ENCODE results near the gene SH3RF2.

SH3RF2 gene

DNA sequence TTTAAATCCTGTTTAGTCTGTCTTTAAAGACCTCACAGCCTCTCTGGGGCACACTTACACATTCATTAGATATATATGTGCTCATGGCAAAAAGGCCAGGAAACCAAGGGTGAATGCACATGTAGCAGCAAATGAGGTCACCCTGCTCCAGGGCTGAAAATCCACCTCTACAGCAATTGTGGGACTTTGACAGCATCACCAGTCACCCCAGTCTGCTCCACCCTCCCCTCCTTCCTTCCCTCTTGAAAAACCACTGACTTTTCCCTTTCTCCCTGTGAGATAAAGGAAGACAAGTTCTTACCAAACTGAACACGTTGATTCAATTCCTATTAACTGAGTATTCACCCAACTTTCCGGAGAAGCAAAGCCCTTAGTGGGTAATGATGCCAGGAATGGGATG is 15.2 kb upstream of the SH3RF2 start:
- DNase-seq: no peak

DNA sequence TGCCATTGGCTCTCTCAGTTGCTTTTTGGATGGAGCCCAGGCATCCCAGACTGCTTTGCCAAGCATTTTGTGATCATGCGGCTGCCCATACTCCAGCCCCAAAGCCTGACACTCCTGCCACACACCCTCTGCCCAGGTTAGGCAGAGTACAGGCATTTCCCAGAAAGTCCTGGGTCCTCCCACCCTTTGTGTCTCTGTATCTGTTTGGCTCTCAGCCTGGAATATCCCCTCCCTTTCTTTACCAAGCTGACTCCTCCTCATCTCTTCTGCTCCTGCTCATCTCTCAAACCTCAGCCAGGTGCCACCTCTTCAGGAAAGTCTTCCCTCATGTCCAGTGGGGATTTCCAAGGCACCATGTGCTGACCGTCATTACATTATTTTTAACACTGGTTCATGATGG is 14.3 kb upstream of the SH3RF2 start:
- DNase-seq: no peak

DNA sequence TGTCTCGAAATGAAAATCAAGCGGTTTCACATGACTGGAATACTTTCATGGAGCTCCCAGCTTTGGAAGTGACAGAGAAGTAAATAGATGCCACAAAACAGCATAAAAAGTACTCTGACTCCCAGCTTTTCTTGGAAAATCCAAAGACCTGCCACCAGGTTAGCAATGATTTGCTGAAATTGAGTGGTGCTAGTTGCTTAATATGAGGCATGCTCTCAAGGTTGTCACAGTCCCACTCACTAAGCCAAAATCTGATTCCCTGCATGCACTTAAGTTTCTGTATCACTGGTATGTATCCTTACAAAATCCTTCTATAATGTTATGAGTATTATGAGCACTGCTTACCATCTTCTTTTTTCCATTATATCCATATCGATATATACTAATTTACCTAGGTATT is 13.0 kb upstream of the SH3RF2 start:
- DNase-seq: no peak

DNA sequence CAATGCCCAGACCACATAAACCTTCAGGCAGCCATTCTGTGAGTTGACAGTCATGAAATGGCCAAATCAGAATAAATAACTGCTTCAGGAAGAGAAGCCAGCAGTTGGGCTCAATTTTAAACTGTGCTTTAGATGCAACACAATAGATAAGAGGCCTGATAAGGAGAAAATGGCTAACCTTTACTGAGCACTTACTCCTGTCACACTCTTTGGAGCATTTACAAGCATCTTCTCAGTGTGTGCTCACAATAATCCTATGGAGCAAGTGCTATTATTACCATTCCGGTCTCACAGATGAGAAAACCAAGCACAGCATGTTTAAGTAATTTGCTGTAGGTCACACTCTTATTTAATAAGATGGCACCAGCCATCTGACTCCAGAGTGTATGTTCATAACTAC is 11.5 kb upstream of the SH3RF2 start:
- no peak for DNase-seq

DNA sequence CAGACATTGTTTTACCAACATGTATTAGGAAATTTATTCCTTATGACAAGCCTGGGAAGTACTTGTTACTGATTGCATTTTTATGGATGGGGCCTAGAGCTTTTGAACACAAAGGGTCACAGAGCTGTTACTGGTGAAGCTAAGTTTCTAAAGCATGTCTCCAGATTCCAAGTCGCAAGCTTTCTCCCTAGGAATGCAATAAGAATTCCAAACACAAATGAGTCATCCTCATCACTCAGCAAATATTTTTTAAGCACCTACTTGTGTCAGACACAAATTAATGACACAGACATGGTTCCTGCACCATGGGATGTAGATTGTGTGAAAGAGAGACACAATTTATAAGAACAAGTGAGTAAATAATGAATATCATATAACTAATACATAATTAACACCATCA is 11.0 kb upstream of the SH3RF2 start:
- DNase-seq: no peak

DNA sequence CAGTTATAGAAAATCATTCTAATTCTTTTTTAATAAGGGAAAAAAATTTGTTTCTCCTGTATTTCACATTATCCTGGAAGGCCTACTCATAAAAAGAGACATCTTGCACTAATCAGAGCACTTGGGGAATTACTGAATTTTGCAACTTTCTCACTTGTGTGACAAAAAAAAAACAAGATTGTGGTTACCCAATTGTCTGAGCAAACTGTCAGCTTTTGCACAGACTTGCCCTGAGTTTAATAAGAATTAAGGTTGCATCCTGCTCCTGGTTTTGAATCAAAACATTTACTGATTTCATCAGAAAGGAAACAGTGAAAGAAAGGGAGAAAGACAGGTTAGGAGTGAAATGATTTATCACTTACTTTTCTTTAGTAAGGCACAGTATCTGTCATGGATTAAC is 10.6 kb upstream of the SH3RF2 start:
- no peak for DNase-seq

DNA sequence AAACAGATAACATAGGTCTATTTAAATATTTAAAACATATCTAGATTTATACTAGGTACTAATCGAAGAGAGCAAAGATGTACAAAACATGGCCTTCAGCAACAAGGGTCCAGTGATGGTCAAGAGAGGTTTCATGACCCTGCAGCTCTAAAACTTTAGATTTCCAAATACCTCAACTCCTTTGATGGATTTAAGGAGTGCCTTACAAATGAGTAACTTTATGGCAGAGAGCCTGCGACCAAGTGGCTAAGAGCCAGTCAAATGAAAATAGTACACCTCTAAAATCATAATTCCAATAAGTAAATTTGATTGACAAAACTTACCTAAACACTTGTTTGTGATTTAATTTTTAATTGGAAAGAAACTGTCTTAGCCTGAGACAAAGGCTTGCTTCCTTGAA is 4.7 kb upstream of the SH3RF2 start:
- DNase-seq: no peak

DNA sequence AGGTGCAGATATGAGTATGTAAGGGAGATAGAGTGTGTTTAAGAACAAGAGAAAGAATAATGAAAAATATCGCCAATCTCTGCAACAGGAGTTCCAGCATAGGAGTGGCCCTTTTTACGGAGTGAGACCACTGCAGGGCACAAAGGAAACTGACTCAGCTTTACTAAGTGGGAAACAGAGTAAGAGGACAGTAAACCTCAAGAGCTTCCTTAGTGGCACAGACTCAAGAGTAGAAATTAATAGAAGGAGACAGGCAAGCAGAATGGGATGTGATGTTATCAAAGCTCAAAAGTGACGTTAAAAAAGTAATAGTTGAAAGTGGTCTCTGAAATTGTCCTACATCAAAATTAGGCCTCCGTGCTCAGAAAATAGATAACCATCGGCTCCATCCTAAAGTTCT is 2.1 kb upstream of the SH3RF2 start:
- no peak for DNase-seq

DNA sequence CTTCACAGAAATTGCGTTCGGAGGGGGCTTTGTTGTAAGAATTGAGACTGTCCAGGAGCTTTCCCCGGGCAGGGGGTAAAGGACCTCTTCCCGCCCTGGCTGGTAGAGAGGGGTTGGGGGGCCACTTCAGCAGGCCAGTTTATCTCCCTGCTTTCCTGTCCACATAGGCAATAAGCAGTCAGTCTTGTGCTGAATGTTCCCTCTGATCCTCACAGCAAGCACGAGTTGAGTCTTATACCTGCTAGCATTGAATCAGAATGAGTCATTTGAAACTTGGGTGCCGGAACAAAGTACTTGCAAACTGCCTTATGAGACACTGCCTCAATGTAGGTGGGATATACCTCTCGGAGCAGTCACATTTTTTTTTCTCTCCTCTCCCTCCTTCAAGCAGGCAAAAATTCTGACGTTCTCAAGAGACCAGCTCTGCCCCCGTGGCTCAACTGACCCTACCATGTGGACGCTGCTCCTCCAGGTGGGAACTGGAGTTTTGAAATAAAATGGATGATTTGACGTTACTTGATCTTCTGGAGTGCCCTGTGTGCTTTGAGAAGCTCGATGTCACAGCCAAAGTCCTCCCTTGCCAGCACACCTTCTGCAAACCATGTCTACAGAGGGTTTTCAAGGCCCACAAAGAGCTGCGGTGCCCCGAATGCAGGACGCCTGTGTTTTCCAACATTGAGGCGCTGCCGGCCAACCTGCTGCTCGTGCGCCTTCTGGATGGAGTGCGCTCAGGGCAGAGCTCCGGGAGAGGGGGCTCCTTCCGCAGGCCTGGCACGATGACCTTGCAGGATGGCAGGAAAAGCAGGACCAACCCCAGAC is 1.3 kb downstream of the SH3RF2 start:
- DNase-seq: no peak

DNA sequence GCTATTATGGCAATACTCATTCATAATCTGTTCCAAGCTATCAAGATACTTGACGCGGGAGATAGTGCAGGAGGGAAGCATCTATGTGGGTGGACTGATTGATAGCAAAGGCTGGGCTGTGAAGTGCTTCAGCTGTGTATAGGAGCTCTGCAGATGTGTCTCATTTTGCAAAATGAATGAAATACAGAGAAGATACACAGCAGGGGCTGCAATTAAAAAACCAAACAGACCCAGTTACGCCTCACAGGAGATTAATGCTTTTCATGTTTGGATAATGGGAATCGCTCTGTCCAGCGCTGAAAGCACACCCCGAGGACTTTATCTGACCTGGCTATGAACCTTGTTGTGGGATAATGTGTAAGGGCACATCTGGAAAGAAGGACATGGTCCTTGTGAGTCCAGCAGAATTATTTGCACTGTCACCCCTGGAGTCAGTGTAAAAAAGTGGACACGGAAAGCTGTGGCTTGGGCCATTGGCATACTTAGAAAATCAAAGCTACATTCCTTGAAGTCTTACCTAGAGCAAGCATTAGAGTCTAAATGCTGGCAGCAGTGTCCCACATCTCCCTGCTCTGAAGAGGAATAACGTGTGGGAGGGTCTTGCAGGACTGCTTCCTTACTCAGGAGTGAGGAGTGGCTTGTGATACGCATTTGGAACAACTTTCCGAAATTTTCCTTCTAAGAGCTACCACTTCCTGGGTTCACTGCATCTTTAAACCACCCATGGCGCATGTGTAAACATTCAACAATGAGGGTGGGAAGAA is 2.6 kb downstream of the SH3RF2 start:
- DNase-seq: no peak

DNA sequence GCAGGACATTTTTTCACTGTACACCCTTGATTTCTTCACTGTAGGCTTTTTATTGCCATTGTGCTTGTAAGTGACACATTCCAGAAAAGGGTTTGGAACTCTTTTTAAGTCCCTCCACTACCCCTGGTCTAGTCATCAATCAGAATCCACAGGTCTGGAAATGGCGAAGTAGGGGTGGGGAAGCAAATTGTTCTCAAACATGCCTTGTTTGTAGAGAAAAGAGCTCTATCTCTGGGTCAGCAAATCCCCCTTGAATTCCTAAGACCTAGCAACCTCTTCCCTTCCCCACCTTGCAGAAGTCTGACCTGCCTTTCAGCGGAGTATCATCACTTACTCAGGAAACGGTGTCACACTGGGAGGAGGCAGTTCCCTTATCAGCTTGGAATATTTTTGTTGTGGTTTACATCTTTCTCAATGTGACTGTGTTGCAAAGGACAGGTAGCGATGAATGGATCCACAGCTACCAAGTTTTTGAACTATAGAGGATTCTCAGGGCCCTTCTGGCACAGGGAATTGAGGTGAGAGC is 3.2 kb downstream of the SH3RF2 start:
- DNase-seq: no peak

DNA sequence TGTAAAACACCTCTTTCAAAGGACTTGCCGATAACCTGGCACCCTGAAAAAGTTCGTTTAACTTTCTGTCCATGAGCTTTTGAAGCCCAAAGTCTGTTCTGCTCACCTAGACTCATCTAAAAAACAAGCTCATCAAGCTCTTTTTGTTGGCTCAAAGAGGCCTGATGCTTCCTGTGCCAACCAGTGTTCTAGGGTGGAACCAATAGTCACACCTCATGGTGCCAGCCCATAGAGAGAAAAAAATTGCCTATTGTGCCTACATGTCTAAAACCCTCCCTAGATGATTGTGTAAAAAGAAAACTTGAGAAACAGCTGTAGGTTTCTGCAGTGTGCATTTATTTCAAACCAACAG is 4.7 kb downstream of the SH3RF2 start:
- no peak for DNase-seq

DNA sequence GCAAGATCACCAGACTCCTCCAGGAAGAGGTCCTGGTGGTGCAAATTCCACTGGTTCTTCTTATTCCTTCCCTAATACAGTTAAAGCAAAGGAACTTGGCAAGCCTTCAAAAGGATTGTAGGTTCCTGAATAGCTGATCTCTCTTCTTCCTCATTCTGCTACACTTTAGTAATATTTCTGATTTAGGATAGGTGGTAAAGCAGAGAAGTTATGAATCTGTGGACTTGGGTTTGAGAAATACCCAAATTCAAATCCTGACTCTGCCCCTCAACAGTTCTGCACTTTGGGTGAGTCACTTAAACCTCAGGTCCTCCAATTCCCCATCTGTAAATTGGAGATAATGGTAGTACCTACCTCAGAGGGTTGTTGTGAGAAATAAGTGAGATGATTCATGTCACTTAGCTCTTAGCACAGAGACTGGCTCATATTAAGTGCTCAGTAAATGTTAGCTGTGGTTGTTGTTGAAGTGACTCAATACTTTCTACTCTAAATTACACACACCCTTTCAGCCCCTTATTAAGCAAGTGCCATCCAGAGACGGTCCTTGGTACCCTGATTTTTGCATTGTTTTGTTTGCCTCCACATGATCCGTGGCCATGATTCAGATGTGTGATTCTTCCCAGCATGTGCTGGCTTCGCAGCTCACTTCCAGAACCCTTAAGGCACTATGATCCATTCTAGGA is 5.2 kb downstream of the SH3RF2 start:
- DNase-seq: no peak

DNA sequence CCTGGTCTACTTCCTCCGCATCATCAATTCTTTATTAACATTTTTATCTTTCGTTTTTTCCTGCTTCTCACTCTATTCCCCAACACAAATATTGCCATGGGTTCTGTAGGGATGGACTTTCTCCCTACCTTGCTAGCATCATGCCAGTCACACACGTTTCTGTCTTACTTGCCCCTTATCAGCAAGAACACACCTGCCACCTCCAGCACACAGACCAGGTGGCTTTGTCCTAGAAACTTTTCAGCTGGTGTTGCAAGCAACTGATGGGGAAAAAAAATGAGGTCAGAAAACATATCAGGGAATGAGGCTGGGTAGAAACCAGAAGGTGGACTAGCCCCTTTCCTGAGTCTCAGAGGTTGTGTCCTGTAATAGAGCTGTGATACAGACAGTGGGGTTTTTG is 5.8 kb downstream of the SH3RF2 start:
- no peak for DNase-seq

DNA sequence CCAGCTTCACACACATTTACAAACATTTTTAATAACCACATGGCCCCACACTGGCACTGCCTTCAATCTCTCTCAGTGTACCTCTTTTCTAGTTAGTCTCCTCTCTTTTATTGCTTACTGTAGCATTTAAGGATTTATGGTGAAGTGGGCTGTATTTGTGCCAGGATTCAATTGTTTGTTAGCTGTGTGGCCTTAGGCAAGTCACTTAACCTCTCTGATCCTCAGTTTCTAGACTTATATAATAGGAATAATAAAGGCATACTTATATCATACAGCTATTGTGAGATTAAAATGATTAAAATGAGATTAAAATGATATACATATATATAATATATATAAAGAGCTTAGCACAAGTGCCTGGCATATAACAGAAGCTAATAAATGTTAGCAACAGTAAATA is 6.4 kb downstream of the SH3RF2 start:
- no peak for DNase-seq

DNA sequence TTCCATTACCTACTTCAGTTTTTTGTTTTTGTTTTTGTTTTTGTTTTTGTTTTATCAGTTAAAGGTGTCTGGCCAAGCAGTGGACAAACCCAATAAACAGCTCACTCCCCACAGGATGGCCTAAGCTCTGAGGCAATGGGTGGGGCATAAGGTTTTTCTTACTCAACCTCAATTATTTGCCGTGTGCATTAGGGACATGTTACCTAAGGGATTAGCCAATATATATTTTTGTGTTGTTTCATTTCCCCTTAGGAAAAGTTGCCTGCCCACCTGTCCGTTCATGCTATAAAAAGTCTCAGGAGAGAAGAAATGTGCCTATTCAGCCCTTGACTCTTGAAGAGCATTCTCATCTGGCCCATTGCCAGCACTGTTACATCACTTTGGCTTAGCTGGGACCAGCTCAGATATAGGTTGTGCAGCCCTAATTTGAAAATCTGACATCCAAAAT is 7.3 kb downstream of the SH3RF2 start:
- DNase-seq: no peak

DNA sequence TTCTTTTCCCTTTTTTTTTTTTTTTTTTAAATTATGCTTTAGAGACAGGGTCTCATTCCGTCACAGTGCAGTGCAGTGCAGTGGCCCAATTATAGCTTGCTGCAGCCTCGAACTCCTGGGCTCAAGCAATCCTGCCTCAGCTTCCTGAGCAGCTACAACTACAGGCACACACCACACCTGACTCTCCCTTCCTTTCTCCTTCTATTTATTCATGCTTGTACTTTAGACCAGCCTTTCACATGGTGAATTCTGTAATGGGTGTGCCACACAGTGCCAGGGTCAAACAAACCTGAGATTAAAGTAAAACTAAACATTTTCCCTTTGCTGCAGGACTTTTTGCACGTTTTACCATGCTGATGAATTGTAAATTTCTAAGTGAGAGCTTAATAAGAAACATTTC is 8.0 kb downstream of the SH3RF2 start:
- no peak for DNase-seq

DNA sequence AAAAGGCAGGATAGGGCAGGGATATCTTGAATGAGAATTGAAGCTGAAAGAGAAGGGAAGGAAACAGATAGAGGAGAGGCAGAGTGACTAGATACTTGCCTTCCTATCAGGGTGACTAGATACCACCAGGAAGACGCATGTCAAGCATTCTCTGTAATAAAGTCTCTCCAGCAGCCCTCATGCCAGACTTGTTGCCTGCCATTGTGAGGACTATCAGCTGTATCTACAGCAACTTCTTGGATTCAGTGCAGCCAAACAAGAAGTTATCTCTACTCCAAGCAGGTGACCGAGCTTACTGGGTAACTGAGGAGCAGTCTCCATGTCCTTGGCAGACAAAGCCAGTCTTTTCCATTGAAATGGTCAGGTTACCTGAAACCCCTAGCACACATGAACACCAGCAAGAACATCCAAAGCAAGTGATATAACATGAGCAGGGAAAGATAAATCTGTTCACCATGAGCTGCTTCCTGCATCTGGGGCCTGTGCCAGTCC is 9.3 kb downstream of the SH3RF2 start:
- no peak for DNase-seq

DNA sequence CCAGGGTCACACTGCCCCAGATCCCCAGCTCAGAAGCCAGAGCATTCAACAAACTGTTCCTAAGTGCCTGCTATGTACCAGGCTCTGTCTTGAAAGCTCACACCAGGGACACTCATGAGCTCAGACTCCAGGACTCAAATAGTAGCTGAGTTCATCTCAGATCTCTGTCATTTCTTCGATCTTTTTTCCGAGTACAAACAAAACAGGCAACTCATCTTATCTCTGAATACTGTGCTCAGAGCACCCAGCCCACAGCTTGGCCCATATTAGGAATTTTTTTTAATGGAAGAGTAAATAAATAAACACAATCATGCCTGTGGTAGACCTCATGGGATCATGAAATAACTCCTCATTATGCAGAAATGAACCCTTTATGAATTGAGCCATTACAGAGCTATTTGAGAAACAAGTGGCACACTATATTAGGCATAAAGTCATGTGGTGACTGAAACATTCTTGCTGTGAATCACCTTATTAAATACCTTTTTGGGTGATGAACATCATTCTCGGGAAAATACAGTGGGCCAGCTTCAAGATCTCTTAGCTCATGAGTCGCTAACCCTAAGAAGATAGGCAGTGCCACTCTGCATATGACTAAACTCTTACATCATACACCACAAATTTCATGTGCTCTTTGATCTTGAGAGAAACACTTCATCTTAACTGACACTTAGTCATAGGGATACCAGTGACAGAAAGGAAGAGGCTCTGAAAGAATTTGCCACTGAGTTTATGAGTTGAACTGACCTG is 9.9 kb downstream of the SH3RF2 start:
- peak in 1 of 2 donors; percentile 32 for DNase-seq

DNA sequence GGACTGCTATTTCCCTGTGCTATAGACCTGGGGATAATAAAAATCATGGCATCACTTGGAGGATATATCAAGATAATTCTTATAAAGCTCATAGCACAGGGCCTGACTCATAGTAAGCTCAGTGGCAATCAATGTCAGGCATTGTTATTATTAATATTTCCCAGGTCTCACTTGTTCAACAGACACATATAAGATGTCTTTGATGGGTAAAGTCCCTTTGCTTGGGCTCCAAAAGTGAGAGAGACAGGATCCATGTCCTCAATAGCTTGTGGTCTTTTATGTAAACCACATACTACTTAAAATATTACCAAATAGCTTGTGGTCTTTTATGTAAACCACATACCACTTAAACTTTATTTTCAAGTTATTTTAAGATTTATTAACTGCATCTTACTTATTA is 11.2 kb downstream of the SH3RF2 start:
- DNase-seq: no peak

DNA sequence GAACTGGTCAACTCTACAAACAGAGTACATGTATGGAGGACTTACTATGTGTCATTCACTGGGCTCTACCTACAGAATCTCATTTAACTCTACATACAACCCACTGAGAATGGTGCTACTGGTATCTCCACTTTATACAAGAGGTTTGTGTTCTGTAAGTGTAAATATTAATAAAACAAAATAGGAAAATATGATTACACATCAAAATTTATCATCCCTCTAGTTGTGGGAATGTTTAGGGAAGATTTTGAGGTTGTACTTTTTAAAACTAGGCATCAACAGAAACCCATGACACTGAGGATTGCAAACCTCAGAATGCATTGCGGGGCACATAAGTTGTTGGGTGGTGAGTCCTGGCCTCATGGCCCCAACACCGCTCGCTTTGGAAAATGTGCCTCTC is 11.7 kb downstream of the SH3RF2 start:
- no peak for DNase-seq

DNA sequence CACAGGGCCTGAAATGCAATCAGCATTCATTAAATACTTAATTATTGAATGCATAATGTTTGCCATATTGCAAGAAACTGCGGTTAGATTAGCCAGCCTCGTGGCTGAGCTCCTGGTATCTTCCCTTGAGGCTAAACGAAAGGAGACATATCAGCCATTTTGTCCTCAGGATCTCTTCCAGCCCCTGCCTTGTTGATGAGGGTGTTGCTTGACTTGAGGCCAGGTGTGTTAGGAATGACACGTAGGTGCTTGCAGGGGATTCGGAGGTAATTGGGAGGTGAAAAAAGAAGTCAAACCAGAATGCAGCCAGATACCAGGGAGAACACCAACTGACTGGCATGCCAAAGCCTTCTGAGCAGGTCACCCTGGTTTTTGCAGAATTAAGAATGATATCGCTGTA is 12.5 kb downstream of the SH3RF2 start:
- no peak for DNase-seq

DNA sequence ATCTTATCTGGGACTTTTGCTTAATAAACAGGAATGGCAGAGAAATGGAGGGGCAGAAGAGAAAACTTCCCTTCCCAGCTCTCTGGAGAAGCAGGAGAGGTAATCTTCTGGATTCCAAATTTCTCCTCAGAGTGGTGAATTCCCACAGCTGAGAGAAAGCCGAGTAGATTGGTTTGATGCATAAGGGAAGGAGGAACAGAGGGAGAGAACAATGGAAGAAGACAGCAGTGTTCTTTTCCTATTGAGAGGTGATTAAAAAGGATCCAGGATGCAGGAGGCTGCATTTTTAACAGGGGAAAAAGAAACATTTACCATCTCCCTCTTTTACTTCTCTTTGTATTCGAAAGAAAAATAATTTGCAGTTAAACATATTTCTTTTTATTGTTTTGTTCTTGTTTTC is 13.1 kb downstream of the SH3RF2 start:
- DNase-seq: no peak
